Thyroid gland (tissue), 4 donors: ENCODE results near the gene RMND5A.

Experiments
- POLR2A ChIP-seq, 2 donors: fragments of 450-650 bp; IDR thresholded peaks; one replicate each; pipeline ENCODE4 v1.6.1; 2017; ENCODE audit warnings: antibody characterized with exemption in 2 of 2, mild to moderate bottlenecking in 2 of 2, moderate library complexity in 1 of 2
- TF ChIP-seq, protein P1 (sequence below), 6 experiments: fragments of 200-600 bp in 3 of 6; fragments of 450-650 bp in 3 of 6; sonication (generic) in 3 of 6; IDR thresholded peaks; one replicate each; pipeline ENCODE4 v1.5.1; 2016 to 2019; ENCODE audit warnings: antibody characterized with exemption in 6 of 6, mild to moderate bottlenecking in 2 of 6, inconsistent platforms in 1 of 6, moderate library complexity in 1 of 6

- TF ChIP-seq, protein P1, sequence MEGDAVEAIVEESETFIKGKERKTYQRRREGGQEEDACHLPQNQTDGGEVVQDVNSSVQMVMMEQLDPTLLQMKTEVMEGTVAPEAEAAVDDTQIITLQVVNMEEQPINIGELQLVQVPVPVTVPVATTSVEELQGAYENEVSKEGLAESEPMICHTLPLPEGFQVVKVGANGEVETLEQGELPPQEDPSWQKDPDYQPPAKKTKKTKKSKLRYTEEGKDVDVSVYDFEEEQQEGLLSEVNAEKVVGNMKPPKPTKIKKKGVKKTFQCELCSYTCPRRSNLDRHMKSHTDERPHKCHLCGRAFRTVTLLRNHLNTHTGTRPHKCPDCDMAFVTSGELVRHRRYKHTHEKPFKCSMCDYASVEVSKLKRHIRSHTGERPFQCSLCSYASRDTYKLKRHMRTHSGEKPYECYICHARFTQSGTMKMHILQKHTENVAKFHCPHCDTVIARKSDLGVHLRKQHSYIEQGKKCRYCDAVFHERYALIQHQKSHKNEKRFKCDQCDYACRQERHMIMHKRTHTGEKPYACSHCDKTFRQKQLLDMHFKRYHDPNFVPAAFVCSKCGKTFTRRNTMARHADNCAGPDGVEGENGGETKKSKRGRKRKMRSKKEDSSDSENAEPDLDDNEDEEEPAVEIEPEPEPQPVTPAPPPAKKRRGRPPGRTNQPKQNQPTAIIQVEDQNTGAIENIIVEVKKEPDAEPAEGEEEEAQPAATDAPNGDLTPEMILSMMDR (IDR thresholded peaks at IDR 0.05), result no peak
- TF ChIP-seq POLR2A (IDR thresholded peaks at IDR 0.05), result no peak
Observed at GRCh38 chr2:86703704-86704361, 16.3 kb upstream of the RMND5A start.
